HCT116 (cell line): Measurements from ENCODE around the gene C1QTNF12. TPM values are rescaled to one million over a fixed set of nuclear protein-coding genes. Genes with fewer than 3 reads are reported as not detected.

ENCODE experiments used
- ATAC-seq: fragments of 200-7000 bp; cut with Tn5 transposase; 2 replicates; pipeline ENCODE4 v1.9.1; 2020; ENCODE audit warnings: mild to moderate bottlenecking, moderate library complexity
- BruUV-seq: library from RNA; stranded (reverse); fragments of 400-500 nt; replicated peaks from 2 replicates; lab custom pipeline; 2021; lab: Mats Ljungman, UMichigan
- CTCF ChIA-PET: fragments of 300-600 bp; sonication (Branson Sonifier 250); formaldehyde crosslinking; loops from one replicate; lab custom pipeline; 2021; ENCODE audit warnings: antibody characterized with exemption; lab: Charles Lee
- POLR2A ChIA-PET: fragments of 300-600, 350-600 bp; sonication (Branson Sonifier 250); formaldehyde crosslinking; loops from one replicate; lab custom pipeline; 2021; ENCODE audit warnings: antibody characterized with exemption; lab: Charles Lee
- RAD21 ChIA-PET, 2 experiments: fragments of 300-600 bp; sonication (Branson Sonifier 250); formaldehyde crosslinking; loops; one replicate each; lab custom pipeline; 2023; ENCODE audit warnings: low total read pairs in 2 of 2; ENCODE audit not compliant: uncharacterized antibody in 2 of 2, unreplicated experiment in 2 of 2, low non-redundant PET in 1 of 2; lab: Charles Lee
- DNase-seq: peaks from one replicate; pipeline ENCODE4 v3.0.0-alpha.2; 2010; ENCODE audit warnings: low read depth, low spot score
- H2AFZ ChIP-seq: fragments of 200-600 bp; shearing (Covaris generic), sonication (generic); 2 replicates; pipeline ENCODE4 v1.6.1; 2017; ENCODE audit warnings: low read depth, mixed run types, mixed read lengths, antibody characterized with exemption, low read length; ENCODE audit not compliant: poor library complexity, severe bottlenecking
- H3K27ac ChIP-seq: 2 replicates; pipeline ENCODE4 v1.5.1; 2012; ENCODE audit warnings: low read depth, low read length
- H3K27me3 ChIP-seq: fragments of 200-600 bp; sonication (generic); 2 replicates; pipeline ENCODE4 v1.6.1; 2016; ENCODE audit warnings: mixed run types, low read length, mixed read lengths; ENCODE audit not compliant: insufficient read depth
- H3K36me3 ChIP-seq, 2 experiments: fragments of 200-500 bp in 1 of 2; fragments of 200-600 bp in 1 of 2; sonication (Bioruptor generic) in 1 of 2; sonication (generic) in 1 of 2; 2 replicates each; pipeline versions ENCODE4 v1.5.1 to v1.6.1; 2014 to 2016; ENCODE audit warnings: low read length in 2 of 2, inconsistent platforms in 1 of 2, mixed read lengths in 1 of 2, mixed run types in 1 of 2; ENCODE audit not compliant: insufficient read depth in 2 of 2, control insufficient read depth in 1 of 2
- H3K4me1 ChIP-seq, 2 experiments: fragments of 200-600 bp in 1 of 2; sonication (generic) in 1 of 2; 2 replicates each; pipeline versions ENCODE4 v1.5.1 to v1.6.1; 2012 to 2017; ENCODE audit warnings: low read length in 2 of 2, inconsistent platforms in 1 of 2, mild to moderate bottlenecking in 1 of 2, mixed read lengths in 1 of 2, mixed run types in 1 of 2, moderate library complexity in 1 of 2; ENCODE audit not compliant: insufficient read depth in 2 of 2, control insufficient read depth in 1 of 2
- H3K4me2 ChIP-seq: fragments of 200-600 bp; sonication (generic); 2 replicates; pipeline ENCODE4 v1.6.1; 2017; ENCODE audit warnings: mixed run types, low read length, mixed read lengths
- H3K4me3 ChIP-seq, 2 experiments: fragments of 200-600 bp in 1 of 2; sonication (generic) in 1 of 2; replicated peaks in 1 of 2; 2 replicates each; pipeline ENCODE4 v1.5.1; 2011 to 2016; ENCODE audit warnings: low read length in 2 of 2, control low read depth in 1 of 2, low read depth in 1 of 2, mild to moderate bottlenecking in 1 of 2, mixed read lengths in 1 of 2, mixed run types in 1 of 2
- H3K79me2 ChIP-seq: fragments of 200-600 bp; sonication (generic); 2 replicates; pipeline ENCODE4 v1.6.1; 2017; ENCODE audit warnings: mild to moderate bottlenecking, mixed run types, low read length, moderate library complexity, mixed read lengths; ENCODE audit not compliant: insufficient read depth
- H3K9ac ChIP-seq: fragments of 200-600 bp; sonication (generic); 2 replicates; pipeline ENCODE4 v1.6.1; 2016; ENCODE audit warnings: low read length, mixed read lengths
- H3K9me2 ChIP-seq: fragments of 200-600 bp; sonication (generic), shearing (Covaris generic); 2 replicates; pipeline ENCODE4 v1.6.1; 2017; ENCODE audit warnings: mixed run types, mild to moderate bottlenecking, moderate library complexity; ENCODE audit not compliant: insufficient read depth
- H3K9me3 ChIP-seq, 2 experiments: fragments of 200-500 bp in 1 of 2; fragments of 200-600 bp in 1 of 2; sonication (Bioruptor generic) in 1 of 2; sonication (generic) in 1 of 2; 2 replicates each; pipeline ENCODE4 v1.6.1; 2014 to 2017; ENCODE audit warnings: low read length in 2 of 2, mixed read lengths in 2 of 2, inconsistent platforms in 1 of 2, low read depth in 1 of 2, mild to moderate bottlenecking in 1 of 2, mixed run types in 1 of 2, moderate library complexity in 1 of 2; ENCODE audit not compliant: control insufficient read depth in 1 of 2, insufficient read depth in 1 of 2
- H4K20me1 ChIP-seq: fragments of 200-600 bp; sonication (generic), shearing (Covaris generic); 2 replicates; pipeline ENCODE4 v1.6.1; 2017; ENCODE audit warnings: mixed run types, mild to moderate bottlenecking, moderate library complexity; ENCODE audit not compliant: insufficient read depth
- EZH2 ChIP-seq: fragments of 200-600 bp; sonication (generic); IDR thresholded peaks from 2 replicates; pipeline ENCODE4 v1.6.1; 2017; ENCODE audit warnings: antibody characterized with exemption, mixed run types
- EZH2phosphoT487 ChIP-seq: fragments of 200-600 bp; IDR thresholded peaks from 2 replicates; pipeline ENCODE4 v1.6.1; 2018; ENCODE audit warnings: antibody characterized with exemption, borderline replicate concordance
- POLR2AphosphoS5 ChIP-seq: IDR thresholded peaks from 2 replicates; pipeline ENCODE4 v1.6.1; 2011; ENCODE audit warnings: mild to moderate bottlenecking, low read depth, low read length, moderate library complexity
- TCF7L2 ChIP-seq: IDR thresholded peaks from 2 replicates; pipeline ENCODE4 v1.7.0; 2011; ENCODE audit warnings: borderline replicate concordance, inconsistent platforms; ENCODE audit not compliant: insufficient read depth, insufficient read length; ENCODE audit errors: extremely low read depth
- YY1 ChIP-seq: IDR thresholded peaks from 2 replicates; pipeline ENCODE4 v1.6.1; 2011; ENCODE audit warnings: low read length, low read depth, moderate library complexity, mild to moderate bottlenecking; ENCODE audit not compliant: insufficient replicate concordance; ENCODE audit errors: extremely low read depth
- ZFX ChIP-seq: fragments of 450-650 bp; IDR thresholded peaks from 2 replicates; pipeline ENCODE4 v1.6.1; 2017
- intact Hi-C: fragments of 100-400 bp; cut with micrococcal nuclease; formaldehyde crosslinking; loops from 2 replicates; pipeline ENCODE4 v1.10.0; 2022
- total RNA-seq: library from RNA; stranded (reverse); gene quantifications from one replicate; pipeline ENCODE4 v1.2.1, GENCODE V29; 2021; ENCODE audit not compliant: unreplicated experiment

The C1QTNF12 gene
- total RNA-seq, 1 experiment from 2014 or later = 6.9 TPM

- BruUV-seq = no TSS peak
- Histone ChIP-seq H3K27ac (no peak overlapping the region), H4K20me1 (no peaks in the 10 kb centered on the region), H3K9ac (no peak overlapping the region), H3K4me2 (no peak overlapping the region), H2AFZ (no peak overlapping the region), H3K4me1 (peaks cover 0 to 7% of the 10 kb centered on the region in 2 experiments; a peak in 2 of 4 replicates)
- POLR2A ChIA-PET = interaction anchor here (0.5 kb wide), 1 partner anchor 25 kb away, joined by 3 read pairs; no protein-coding TSS in a partner anchor
- DNase-seq = no peak
- intact Hi-C loops = no loop called here
- RAD21 ChIA-PET = no interaction called here
- CTCF ChIA-PET = no interaction called here
- TF ChIP-seq POLR2AphosphoS5 = no peak
- no peak for TF ChIP-seq EZH2
- TF ChIP-seq, all 23 proteins: peak for 0
- Histone ChIP-seq H3K9me2 (no peaks in the 10 kb centered on the region), H3K27me3 (no peaks in the 10 kb centered on the region), H3K9me3 (no peaks in the 10 kb centered on the region), H3K36me3 (peaks cover 21 to 22% of the 10 kb centered on the region in 2 experiments), H3K4me3 (no peak overlapping the region), H3K79me2 (peaks cover 44% of the 10 kb centered on the region)
- no peak for ATAC-seq
Observed at GRCh38 chr1:1222575-1223225, 23.8 kb downstream of the C1QTNF12 start.

DNA sequence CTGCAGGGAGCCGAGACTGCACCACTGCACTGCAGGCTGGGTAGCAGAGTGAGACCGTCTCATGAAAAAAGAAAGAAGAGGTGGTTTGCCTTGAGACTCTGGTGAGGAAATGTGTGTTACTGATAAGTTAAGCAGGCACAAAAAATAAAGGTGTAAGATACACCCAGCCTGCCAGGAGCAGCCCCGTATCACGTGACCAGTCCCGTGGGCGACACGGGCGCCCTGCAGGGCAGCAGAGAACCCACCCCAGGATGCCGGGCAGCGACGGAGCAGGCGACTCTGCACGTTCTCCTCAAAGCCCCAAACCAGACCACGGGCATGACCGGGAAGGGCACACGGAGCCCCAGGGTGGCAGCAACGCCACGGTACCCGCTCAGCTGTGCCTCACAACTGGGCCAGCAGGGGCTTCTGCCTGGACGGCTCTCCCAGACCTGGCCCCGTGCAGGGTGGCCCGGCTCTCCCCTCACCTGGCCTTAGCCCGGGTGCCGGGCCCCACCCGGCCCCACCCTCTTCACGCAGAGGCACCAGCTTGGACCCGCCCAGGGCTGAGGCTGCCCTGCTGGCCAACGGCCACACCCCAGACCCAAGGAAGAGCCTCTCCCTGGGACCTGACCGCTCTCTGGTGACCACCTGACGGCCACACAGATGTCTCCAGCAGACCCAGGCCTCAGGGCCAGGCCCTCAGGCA, 24.5 kb downstream of the C1QTNF12 start:
- ATAC-seq = no peak
- no peaks in the 10 kb centered on the region for H4K20me1 ChIP-seq

More for the DNA sequence above, 24.5 kb downstream of the C1QTNF12 start:
- Histone ChIP-seq H3K4me2 (no peak overlapping the region), H3K27me3 (no peaks in the 10 kb centered on the region), H3K9me3 (no peaks in the 10 kb centered on the region), H3K4me3 (no peak overlapping the region), H3K9me2 (no peaks in the 10 kb centered on the region), H3K4me1 (peaks cover 0 to 7% of the 10 kb centered on the region in 2 experiments; a peak in 2 of 4 replicates), H2AFZ (no peak overlapping the region), H3K27ac (no peak overlapping the region), H3K36me3 (peaks cover 19 to 22% of the 10 kb centered on the region in 2 experiments), H3K79me2 (peaks cover 38% of the 10 kb centered on the region), H3K9ac (no peak overlapping the region)
- TF ChIP-seq ZFX (no peak), TCF7L2 (no peak), EZH2phosphoT487 (no peak), YY1 (no peak)
- intact Hi-C loops = no loop called here
- ChIA-PET RAD21 (no interaction called here), CTCF (no interaction called here), POLR2A (interaction anchor here (0.5 kb wide), 1 partner anchor 26 kb away, joined by 3 read pairs; no protein-coding TSS in a partner anchor)
- no peak for DNase-seq
- BruUV-seq = no TSS peak
